Brain microvascular endothelial cell (primary cell): ENCODE measurements around the gene PDE3B.

Experiments used
- DNase-seq: peaks from one replicate; pipeline ENCODE4 v3.0.0-alpha.2; 2020
- H3K27ac ChIP-seq: fragments of 250-450 bp; sonication (Bioruptor Pico); 2 replicates; pipeline ENCODE4 v1.5.1; 2020; ENCODE audit warnings: mild to moderate bottlenecking, moderate library complexity
- H3K27me3 ChIP-seq: fragments of 250-450 bp; sonication (Bioruptor Pico); replicated peaks from 2 replicates; pipeline ENCODE4 v1.5.1; 2020; ENCODE audit warnings: mild to moderate bottlenecking
- H3K36me3 ChIP-seq: fragments of 250-450 bp; sonication (Bioruptor Pico); replicated peaks from 2 replicates; pipeline ENCODE4 v1.5.1; 2020; ENCODE audit warnings: mild to moderate bottlenecking
- H3K4me3 ChIP-seq: 2 replicates; pipeline ENCODE4 v1.5.1; 2011; ENCODE audit warnings: low read depth, mild to moderate bottlenecking, control low read depth, low read length, moderate library complexity
- in situ Hi-C: cut with HindIII; loops from 2 replicates; pipeline ENCODE4 v1.10.0; 2017; ENCODE audit warnings: low sequenced_read_pairs, low pct_ligation_motif_present
- TF ChIP-seq, protein P1 (sequence below): IDR thresholded peaks from 2 replicates; pipeline ENCODE4 v1.5.1; 2011; ENCODE audit warnings: low read depth, mild to moderate bottlenecking, moderate library complexity, low read length, control low read depth, inconsistent platforms; ENCODE audit errors: missing control alignments

PDE3B gene

DNA sequence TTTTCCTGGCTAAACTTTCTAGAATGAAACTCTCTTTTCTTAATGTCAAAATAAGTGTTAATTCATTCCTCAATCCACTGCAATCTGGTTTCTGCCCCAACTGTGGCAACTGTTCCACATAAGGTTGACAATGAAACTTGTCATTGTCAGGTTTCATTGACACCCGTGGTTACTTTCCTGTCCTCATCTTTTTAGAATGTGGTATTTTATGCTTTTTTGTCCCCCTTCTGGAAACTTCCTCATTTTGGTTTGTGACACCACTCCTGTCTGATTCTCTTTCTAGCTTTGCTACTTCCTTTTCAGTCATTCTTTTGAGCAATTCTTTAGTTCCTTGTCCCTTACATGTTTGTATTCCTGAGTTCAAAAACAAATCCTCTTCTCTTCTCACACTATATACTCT is 7.5 kb upstream of the PDE3B start:
- H3K27me3 ChIP-seq = no peaks in the 10 kb centered on the region
- H3K36me3 ChIP-seq = no peaks in the 10 kb centered on the region
- H3K4me3 ChIP-seq = no peak overlapping the region
- H3K27ac ChIP-seq = no peak overlapping the region
- DNase-seq = no peak
- TF ChIP-seq, protein P1, sequence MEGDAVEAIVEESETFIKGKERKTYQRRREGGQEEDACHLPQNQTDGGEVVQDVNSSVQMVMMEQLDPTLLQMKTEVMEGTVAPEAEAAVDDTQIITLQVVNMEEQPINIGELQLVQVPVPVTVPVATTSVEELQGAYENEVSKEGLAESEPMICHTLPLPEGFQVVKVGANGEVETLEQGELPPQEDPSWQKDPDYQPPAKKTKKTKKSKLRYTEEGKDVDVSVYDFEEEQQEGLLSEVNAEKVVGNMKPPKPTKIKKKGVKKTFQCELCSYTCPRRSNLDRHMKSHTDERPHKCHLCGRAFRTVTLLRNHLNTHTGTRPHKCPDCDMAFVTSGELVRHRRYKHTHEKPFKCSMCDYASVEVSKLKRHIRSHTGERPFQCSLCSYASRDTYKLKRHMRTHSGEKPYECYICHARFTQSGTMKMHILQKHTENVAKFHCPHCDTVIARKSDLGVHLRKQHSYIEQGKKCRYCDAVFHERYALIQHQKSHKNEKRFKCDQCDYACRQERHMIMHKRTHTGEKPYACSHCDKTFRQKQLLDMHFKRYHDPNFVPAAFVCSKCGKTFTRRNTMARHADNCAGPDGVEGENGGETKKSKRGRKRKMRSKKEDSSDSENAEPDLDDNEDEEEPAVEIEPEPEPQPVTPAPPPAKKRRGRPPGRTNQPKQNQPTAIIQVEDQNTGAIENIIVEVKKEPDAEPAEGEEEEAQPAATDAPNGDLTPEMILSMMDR = no peak
- in situ Hi-C loops = no loop called here

DNA sequence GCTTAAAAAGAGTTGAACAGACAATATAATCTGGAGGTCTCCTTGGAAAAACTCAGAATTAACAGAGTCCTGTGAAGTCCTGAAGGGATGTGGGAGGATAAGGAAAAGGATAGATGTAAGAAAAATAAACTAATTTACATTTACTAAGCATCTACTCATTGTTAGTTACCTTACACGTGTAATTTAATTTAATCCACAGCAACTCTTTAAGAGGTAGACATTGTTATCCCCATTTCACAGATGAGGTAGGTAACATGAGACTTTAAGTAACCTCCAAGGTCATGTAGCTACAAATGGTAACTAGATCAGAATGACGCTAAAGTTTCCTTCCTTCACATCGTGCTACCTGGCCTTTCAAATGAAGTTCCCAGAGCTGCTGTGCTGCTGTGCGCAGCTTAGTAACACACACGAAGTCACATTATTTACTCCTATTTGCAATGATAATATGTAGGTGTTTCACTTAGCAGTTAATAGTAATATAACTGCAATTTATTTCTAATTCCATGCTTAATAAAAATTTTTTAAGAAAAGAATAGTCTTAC is 5.7 kb upstream of the PDE3B start:
- no peaks in the 10 kb centered on the region for H3K36me3 ChIP-seq
- H3K27me3 ChIP-seq = no peaks in the 10 kb centered on the region
- no peak overlapping the region for H3K4me3 ChIP-seq
- in situ Hi-C loops = no loop called here
- H3K27ac ChIP-seq = no peak overlapping the region
- DNase-seq = no peak
- TF ChIP-seq, protein P1 = no peak

DNA sequence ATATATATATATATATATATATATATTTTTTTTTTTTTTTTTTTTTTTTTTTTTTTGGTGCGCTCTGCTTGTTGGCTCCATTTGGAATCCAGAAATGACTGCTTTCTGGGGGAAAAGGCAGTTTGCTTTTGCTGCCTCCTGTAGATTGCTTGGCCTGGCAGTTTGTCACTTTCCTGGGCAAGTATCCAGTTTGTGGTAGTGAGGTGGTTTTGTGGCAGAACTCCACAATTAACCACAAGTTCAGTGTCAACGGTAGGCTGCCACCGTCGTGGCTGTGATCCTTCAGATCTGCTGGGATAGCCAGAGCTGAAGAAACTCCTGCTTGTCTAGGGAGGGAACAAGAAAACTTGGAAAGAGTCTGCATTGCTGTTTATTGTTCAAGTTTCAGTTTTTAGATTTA is 5.0 kb upstream of the PDE3B start:
- in situ Hi-C loops = no loop called here
- TF ChIP-seq, protein P1 = no peak
- Histone ChIP-seq H3K27ac (no peak overlapping the region), H3K4me3 (no peak overlapping the region), H3K36me3 (no peaks in the 10 kb centered on the region), H3K27me3 (no peaks in the 10 kb centered on the region)
- DNase-seq = no peak

DNA sequence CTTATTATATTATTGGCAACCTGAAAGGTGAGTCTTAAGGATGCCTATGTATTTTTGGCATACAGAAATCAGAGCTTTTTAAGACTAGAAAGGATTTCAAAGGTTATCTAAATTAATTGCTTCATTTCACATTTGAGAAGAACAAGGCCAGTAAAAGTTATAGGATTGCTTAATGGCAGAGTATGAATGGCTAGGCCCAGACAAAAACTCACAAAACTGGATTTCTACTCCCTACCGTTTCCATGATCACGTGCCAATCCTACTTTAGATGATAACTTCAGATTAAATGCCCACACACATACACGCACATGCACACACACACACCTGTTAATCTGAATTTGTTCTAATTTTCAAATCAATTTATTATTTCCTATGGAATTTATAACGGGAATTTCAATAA is 1.8 kb upstream of the PDE3B start:
- Histone ChIP-seq H3K36me3 (no peaks in the 10 kb centered on the region), H3K4me3 (no peak overlapping the region), H3K27ac (no peak overlapping the region), H3K27me3 (peaks cover 5% of the 10 kb centered on the region)
- in situ Hi-C loops = no loop called here
- TF ChIP-seq, protein P1 = no peak
- no peak for DNase-seq

DNA sequence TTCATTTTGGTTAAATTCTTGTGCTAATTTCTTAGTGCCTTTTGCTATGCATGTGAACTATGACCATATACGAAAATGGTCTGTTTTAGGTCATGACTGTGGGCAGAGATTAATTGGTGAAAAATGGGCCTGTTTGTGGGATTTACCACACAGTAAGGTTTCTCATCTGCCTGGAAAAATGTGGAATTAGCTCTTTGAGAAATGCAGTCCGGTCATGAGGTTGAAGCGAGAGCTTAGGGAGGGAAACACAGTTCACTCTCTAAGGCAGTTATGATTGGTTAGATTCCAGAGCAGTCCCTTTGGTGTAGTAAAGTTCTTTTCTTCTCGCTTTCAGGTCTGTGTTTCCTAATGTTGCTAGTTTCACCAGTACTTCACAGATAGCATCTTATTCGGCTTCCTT is 1.2 kb upstream of the PDE3B start:
- DNase-seq = no peak
- TF ChIP-seq, protein P1 = no peak
- no peak overlapping the region for H3K4me3 ChIP-seq
- no peak overlapping the region for H3K27ac ChIP-seq
- in situ Hi-C loops = no loop called here
- peaks cover 5% of the 10 kb centered on the region for H3K27me3 ChIP-seq
- H3K36me3 ChIP-seq = no peaks in the 10 kb centered on the region
